ENCODE data around the gene ETFB.

The ETFB gene

DNA sequence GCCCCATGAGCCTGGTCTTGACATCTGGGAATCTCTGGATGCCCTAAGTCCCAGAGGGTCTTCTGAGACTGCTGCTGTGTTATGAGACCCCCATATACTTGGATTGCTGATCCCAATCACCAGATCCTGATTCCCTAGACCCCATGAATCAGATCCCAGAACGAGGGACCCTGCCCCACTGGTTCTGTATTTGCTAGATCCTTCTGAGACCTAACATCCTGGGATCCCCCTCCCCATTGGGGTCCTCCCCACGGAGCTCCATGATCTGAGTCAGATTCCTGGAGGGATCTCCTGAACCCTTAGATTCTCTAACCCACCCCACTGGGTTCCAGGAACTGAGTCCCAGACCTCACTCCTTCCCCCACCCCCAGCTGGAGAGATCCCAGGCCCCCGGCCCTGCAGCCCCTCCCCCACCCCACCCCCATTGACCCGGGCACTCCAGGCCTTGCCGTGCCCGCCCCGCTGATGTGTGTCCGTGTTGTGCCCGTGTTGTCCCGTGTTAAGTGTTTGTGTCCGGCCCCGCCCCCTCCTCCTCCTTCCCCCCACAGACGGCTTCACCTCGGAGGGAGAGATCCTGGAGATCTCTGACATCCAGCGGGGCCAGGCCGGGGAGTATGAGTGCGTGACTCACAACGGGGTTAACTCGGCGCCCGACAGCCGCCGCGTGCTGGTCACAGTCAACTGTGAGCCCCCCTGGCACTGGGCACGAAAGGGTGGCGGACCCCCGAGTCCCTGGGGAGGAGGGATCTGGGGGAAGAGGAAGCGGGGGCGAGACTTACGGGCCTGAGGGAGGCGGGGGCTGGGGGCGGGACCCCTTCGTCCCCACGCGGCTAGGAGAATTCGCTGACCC is 39.7 kb downstream of the ETFB start:
- no peak for DNase-seq

DNA sequence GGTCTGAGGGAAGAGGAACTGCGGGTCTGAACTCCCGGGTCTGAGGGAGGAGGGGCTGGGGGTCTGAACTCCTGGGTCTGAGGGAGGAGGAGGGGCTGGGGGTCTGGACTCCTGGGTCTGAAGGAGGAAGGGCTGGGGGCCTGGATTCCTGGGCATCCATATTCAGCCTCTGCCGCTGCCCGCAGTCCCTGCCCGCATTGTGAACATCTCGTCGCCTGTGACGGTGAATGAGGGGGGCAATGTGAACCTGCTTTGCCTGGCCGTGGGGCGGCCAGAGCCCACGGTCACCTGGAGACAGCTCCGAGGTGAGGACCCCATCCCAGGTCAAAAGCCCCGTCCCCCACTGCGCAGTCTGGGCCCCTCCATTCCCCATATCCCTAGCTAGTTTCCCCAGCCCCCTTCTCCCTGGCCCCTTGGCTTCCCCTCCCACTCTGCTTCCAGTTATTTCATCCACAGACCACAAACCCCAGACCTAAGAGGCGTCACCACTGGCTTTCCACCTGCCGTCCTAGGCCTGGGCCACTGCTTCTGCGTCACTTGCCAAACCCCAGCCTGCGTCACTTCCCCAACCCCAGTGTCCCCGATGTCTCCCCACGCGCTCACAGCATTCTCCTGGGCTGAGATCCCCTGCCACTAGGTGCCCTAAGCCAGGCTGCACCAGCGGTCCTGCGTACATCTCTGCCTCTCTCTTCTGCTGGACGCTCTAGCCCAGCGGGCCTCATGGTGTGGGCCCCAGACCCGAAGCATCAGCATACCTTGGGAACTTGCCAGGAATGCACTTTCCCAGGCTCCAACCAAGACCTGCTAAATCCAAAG is 40.8 kb downstream of the ETFB start:
- no peak for DNase-seq

GRCh38 chr19:51324167-51324481 is 42.1 kb downstream of the ETFB start:
- no peak for DNase-seq

DNA sequence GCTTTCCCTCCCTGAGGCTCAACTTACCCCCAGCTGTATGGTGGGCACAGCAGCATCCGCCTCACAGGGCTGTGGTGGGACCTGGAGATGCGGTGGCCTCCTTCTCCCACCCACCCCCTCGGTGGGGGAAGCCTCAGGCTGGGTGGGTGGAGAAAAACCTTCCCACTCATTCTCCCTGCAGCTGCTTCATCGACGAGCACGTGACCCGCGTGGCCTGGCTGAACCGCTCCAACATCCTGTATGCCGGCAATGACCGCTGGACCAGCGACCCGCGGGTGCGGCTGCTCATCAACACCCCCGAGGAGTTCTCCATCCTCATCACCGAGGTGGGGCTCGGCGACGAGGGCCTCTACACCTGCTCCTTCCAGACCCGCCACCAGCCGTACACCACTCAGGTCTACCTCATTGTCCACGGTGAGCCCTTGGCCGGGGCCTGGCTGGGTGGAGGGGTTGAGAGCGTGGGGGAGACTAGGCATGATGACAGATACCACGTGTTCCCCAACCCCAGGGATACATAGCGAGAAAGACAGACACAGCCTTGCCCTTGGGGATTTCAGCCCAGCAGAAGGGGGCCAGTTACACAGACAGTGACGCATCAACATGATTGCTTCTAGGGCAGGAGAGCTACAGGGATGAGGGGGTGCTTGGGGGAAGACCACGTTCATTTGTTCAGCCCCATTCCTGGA is 42.6 kb downstream of the ETFB start:
- DNase-seq, result no peak

DNA sequence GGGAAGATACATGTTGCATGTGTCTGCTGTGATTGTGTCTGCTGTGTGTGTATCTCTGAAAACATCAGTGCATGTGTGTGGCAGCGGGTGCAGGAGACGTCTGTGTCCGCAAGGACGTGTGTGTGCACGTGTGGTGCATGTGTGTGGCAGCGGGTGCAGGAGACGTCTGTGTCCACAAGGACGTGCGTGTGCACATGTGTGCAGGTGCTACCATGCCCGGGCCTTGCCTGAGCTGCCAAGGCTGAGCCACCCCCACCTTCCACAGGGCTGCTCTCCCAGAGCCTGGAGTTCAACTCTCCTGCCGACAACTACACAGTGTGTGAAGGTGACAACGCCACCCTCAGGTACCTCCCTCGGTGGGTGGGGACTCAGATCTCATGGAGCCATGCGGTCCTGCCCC is 44.4 kb downstream of the ETFB start:
- DNase-seq, result no peak

GRCh38 chr19:51320280-51320657 is 45.9 kb downstream of the ETFB start:
- no peak for DNase-seq

GRCh38 chr19:51319649-51320279 is 46.4 kb downstream of the ETFB start:
- no peak for DNase-seq

DNA sequence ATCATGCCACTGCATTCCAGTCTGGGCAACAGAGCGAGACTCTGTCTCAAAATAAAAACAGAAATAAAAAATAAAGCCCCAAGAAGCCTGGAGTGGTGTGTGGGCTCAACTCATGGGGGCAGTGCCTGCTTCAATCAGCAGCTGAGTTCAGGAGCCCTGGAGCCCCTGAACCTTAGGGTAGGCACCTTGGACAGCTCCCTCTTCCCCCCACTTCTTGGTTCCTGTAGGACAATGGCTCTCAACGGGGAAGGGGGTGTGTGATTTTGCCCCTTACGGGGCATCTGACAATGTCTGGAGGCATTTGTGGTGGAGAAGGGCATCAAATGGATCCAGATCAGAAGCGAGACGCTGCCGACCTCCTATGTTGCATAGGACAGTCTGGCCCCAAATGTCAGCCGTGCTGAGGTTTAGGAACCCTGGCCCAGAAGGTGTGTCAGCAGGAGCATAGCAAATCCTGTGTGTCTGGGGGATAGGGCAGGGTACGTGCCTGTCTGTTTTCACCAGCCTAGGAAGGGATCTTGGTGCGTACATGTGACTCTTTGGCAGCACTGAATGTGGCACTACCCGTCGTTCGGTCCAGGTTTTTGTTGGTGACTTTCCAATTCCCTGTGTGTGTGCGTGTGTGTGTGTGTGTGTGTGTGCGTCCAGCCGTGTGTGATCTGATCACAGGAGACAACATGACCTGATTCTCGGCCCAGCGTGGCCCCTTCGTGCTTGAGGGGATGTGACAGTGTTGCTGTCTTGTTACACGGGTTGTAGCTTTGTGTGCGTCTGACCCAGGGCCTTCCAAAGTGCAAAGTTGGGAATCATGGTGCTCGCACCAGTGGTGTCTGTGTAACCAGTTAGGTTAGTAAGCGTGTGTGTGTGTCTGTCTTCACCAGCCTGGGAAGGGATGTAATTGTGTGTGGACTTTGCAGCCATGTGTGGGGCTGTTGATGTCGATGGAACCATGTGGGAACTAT is 47.2 kb downstream of the ETFB start:
- no peak for DNase-seq

DNA sequence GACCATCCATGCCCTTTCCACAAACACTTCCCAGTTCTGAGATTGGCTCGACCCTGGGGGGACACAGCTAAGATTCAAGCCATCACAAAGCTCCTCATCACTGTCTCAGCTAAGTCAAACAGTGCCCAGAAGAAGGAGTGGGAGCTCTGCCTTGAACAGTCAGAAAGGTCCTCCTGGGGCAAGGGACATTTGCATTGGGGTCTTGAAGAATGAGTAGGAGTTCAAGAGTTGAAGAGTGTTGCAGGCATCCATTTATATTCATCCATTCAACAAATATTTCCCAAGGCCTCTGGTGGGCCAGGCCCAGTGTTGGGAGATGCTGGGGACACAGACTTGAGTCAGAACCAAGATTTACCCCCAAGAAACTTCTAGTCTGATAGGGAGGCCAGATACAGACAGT is 48.2 kb downstream of the ETFB start:
- no peak for DNase-seq

DNA sequence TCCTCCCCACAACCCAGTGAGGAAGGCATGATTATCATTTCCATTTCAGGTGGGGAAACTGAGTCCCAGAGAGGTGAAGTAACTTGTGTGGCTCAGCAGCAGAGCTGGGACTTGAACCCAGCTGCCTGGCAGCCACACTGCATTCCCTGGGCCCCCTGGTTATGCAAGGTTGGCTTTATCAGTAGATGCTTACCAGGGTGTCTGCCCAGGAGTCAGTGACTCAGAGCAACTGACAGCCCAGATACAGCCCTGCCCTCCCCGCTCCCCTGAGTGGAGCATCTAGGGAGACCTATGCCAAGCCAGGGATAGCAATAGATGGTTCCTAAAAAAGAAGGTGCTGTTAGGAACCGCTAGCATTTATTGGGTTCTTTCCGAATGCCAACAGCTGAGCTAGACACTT is 48.8 kb downstream of the ETFB start:
- no peak for DNase-seq

DNA sequence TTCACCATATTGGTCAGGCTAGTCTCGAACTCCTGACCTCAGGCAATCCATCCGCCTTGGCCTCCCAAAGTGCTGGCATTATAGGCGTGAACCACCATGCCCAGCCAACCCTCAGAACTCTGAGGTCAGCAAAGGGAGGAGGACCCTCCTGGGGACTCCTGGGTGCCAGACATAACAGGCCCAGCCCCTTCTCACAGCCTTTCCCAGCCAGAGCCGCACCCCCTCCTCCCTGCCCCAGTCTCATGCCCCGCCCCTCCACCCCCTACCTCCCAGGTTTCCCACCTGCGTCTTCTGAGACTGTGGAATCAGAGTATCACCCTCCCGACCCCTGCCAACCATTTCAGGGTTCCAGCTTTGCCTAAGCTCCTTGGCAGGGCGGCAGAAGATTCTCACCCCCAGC is 49.5 kb downstream of the ETFB start:
- DNase-seq, result no peak

GRCh38 chr19:51311351-51312257 is 54.6 kb downstream of the ETFB start, which contains the start of gene IGLON5:
Gene IGLON5 (plus strand): TSS chr19:51311644. CDS start chr19:51311848, 204 bp downstream.
- no peak for DNase-seq

GRCh38 chr19:51305479-51305878 is 60.7 kb downstream of the ETFB start:
- DNase-seq, result no peak

DNA sequence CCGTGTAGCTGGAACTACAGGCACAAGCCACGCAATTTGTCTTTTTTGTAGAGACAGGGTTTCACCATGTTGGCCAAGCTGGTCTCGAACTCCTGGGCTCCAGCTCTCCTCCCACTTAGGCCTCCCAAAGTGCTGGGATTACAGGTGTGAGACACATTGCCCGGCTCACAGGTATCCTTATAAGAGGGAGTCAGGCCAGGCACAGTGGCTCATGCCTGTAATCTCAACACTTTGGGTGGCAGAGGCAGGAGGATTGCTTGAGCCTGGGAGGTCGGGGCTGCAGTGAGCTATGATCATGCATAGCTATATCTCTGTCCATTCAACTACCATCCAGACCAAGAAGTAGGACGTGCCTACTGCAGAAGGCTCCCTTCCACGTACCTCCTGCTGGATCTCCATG is 64.9 kb downstream of the ETFB start:
- no peak for DNase-seq

- DNase-seq, result no peak
These were observed 68.8 kb downstream of the ETFB start for GRCh38 chr19:51297406-51297805.

DNA sequence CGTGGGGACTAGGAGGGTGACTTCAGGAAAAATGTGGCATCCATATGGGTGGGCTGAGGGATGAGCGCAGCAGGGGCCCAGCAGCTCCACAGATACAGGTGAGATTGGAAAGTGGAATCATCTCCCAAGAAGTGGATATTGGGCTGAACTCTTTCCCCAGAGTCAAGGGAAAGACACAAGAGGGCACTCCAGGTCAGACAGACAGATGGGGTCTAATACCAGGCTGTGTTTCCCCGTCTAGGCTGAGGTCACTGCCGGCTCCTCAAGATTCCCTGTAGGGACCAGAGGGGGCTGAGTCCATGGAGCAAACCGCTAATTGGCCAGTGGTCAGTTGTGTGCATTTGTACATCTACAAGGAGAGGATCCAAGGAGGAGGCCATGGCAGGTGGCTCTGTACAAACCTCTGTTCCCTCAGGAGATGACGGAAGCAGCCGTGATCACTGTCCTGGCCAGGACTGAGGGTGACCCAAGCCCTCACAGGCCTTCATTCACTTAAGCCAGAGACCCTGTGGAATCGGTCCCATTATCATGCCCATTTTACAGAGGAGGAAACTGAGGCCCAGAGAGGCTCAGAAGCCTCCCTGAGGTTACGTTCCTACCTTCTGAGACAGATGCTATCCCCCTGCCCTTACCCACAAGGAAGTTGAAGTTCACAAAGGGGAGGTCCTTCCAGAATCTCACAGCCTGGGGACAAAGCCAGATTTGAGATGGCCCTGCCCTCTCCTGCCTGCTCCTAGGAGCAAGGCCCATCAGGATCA is 69.7 kb downstream of the ETFB start:
- no peak for DNase-seq

DNA sequence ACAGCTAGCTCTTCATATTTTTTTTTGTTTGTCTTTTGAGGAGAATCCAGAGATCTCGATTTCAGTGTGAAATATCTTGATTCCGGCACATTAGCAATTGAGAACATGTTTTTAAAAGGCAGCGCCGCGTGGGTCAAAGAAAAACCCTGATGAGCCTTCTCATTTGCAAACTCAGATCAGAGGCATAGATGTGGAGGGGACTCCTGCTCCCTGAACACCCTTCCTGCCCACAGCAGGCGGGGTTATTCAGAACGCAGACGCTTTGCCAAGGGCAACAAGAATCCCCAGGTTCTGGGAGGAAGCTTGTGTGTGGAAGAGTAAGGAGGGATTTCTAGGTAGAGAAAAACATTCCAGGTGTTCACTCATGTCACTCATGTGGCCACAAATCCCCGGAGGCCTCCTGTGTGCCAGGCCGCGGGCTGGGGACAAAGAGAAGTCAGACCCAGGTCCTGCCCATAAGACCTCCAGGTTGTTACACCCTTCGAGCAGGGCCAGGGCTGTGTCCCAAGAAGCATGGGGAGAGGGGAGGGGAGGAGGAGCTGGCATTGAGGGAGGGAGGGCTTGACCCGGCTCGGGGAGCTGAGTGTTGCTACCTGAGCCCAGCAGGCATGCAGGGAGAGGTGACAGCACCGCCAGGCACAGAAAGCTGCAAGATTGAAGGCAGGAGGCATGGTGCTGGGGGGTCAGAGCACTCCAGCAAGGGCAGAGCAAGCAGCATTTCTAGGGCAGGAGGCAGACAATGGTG is 70.6 kb downstream of the ETFB start:
- no peak for DNase-seq
